Stimulated activated CD4-positive, alpha-beta T cell treated with anti-CD3 and anti-CD28 coated beads, TNF-alpha, amount 100 ng/mL, for 1 hour (primary cell): ENCODE measurements around the gene CSF2RB.

ENCODE experiments used
- DNase-seq, 3 donors: peaks; one replicate each; pipeline ENCODE4 v3.0.0-alpha.2; 2020; ENCODE audit warnings: low read depth in 3 of 3, low spot score in 1 of 3

CSF2RB gene

DNA sequence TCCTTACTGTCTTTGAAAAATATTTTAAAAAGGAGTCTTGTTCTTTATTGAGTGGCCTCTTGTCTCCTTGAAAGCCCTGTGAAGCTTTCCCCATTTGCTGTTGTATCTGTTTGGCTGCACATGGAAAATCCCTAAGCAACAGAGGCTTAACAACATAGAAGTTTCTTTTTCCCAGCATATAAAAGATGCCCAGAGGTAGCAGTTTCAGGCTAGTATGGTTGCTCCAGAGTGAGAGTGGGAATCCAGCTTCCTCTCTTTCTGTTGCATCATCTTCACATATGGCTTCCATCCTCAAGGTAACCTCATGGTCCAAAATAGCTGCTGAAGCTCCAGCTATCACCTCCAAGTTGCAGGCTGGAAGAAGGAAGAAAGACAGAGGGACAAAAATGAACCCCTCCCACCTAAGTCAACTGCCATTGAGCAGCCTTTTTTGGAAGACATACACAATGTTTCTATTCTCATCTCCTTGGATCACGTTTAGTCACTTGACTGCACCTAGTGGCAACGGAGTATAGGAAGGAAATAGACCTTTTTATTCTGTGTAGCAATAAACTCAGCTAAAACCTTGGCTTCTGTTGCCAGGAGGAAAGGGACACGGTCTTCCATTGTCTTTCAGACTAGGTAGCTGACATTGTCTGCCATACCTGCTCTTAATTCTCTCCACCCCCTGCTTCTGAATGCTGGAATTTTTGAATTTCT lies 5.3 kb downstream of the CSF2RB start:
- no peak for DNase-seq

DNA sequence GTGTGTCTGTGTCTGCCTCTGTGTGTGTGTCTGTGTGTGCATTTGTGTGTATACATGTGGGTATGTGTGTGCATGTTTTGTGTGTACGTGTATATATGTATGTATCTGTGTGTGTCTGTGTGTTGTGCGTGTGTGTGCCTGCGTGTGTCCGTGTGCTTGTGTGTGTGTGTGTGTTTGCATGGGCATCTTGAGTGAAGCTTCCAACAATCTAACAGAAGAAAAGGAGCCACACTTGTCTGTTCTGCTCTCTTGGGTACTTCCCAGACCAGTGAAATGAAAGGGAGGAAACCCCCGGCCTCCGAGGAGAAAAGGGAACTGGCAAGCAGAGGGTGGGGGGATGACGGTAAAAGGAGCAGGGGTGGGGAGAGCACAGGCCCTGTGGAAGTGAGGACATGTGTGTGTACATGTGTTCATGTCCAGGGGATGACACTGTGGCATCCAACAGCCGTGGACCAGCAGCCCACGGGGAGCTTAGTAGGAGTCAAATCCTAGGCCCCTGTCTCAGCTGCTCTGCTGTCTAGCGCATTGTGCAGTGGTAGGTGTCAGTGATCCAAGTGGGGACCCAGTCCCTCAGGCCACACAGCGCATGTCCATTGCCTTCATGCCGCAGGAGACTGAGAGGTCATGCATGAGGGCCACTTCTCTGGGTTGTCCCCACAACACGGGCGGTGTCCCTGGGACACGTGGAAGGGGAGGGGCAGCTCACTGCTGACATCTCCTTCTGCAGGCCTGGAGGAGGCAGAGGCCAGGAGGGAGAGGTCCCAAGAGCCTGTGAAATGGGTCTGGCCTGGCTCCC lies 8.1 kb downstream of the CSF2RB start:
- DNase-seq = no peak

DNA sequence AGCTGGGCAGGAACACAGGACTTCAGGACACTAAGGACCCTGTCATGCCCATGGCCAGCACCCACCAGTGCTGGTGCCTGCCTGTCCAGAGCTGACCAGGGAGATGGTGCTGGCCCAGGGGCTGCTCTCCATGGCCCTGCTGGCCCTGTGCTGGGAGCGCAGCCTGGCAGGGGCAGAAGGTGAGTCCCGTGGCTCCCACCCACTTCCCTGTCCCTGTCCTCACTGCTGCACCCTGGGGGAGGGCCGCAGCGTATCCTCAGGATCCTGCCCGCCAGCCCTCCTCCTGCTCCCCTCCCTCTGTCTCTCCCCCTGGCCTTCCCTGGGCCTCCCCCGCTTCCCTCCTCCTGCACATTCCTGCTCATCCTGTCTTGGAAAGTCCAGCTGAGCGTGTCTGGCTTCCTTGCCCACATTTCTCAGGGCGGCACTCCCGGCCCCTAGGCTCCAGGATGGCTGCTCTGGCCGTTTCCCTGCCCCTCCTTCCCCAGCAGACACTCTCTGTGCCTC lies 8.7 kb downstream of the CSF2RB start:
- DNase-seq = no peak

DNA sequence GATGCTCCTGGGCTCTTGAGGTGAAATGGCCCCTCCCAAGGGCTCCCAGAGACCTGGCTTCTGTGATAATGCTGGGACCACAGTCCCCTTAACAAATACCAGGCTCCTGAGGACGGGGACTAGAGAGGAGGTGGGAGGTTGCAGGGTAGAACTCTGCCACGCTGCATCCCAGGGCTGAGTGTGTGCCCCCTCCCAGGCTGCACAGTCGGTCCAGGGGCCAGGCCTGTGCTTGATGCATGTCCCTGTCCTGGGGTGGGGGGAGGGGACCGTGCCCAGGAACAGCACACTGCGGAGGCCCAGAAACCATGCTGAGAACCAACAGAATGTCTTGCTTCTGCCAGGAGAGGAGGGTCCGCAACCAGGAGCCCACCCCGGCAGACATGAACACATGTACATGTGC lies 9.3 kb downstream of the CSF2RB start:
- no peak for DNase-seq

DNA sequence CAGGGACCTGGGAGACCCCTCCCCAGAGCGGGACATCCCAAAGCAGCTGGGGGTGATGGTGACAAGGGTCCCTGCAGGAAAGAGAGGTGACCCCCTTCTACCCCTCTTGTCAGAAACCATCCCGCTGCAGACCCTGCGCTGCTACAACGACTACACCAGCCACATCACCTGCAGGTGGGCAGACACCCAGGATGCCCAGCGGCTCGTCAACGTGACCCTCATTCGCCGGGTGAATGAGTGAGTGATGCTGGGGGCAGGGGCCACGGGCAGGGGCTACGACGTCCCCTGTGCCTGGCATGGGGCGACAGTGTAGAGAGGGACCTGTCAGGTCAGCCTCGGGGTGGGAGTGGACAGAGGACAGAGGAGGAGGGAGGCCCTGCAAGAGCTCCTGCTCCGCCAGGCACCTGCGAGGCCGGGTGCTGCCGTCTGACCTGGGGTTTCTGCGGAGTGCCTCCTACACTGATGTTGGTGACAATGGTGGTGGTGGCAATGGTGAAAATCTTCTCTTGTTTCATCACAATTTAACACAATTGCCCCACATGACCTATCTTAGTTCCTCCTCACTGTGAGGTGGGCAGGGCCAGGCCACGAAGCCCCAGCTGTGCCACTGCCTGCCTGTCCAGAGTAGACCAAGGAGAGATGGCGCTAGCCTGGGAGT lies 9.8 kb downstream of the CSF2RB start:
- DNase-seq = no peak

DNA sequence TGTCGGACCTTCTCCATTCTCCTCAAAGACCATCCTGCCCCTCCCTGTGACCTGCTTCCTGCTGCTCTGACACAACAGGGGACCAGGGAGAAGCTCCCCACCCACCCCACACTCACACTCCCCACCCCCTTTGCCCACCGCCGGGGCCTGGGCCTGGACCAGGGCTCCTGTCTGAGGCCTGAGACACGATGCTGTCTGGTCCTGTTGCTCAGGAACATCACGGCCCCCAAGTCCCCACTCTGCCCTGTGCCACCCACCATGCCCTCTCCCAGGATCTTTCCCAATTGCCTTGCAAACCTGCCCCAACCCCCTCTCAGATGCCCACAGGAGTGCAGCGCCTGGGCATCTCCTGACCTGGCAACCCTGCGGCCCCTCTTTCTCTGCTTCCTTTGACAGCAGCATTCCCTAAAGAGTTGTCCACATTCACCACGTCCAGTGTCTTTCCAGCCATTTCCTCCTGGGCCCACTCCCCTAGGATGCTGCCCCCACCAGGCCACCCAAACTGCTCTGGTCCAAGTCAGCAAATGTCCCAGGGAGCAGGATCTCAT lies 10.8 kb downstream of the CSF2RB start:
- no peak for DNase-seq

DNA sequence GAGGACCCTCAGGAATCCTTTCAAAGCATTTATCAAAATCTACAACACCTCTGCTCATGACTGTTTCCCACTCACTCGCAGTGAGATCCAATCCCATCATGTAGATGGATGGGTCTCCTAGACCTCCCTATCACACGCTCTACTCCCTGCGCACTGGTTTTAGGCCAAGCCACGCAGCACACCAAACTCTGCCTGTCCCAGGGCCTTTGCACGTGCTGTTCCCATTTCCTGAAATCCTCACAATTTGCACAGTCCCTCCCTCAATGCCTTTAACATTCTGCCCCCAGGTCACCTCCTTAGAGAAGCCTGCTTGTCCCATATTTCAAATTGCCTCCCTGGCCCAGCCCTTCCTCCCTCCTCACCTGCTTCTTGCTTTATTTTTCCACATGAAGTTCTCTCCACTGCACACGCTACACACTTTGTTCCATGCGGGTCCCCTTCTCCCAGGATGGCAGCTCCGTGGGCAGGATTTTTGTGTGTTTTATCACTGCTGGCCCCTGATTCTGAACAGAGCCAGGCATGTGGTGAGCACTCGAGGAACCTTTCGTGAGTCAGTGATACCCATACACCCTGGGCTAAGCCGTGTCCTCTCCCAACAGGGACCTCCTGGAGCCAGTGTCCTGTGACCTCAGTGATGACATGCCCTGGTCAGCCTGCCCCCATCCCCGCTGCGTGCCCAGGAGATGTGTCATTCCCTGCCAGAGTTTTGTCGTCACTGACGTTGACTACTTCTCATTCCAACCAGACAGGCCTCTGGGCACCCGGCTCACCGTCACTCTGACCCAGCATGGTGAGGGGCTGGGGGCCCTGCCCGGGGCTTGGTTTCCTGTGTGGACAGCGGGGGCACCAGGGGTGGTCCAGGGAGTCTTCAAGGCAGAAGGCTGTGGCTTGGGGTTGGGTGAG lies 12.2 kb downstream of the CSF2RB start:
- no peak for DNase-seq

DNA sequence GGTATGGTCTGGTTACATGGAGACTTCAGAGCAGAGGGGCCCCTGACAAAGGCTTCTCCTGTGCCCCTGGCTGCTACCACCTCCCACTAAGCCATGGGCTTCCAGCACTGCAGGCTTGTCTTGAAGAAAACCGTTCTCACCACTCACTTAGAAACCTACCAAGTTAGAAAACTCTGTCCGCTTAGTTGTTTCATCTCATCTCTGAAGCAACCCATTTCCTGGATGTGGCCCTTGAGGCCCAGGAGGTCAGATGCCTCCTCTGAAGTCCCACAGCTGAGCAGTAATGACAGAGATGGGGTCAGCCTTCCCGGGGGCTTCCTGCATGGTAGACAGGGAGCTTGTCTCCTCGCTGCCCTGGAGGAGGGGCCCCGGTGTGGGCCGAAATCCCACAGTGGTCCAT lies 12.9 kb downstream of the CSF2RB start:
- DNase-seq = no peak

DNA sequence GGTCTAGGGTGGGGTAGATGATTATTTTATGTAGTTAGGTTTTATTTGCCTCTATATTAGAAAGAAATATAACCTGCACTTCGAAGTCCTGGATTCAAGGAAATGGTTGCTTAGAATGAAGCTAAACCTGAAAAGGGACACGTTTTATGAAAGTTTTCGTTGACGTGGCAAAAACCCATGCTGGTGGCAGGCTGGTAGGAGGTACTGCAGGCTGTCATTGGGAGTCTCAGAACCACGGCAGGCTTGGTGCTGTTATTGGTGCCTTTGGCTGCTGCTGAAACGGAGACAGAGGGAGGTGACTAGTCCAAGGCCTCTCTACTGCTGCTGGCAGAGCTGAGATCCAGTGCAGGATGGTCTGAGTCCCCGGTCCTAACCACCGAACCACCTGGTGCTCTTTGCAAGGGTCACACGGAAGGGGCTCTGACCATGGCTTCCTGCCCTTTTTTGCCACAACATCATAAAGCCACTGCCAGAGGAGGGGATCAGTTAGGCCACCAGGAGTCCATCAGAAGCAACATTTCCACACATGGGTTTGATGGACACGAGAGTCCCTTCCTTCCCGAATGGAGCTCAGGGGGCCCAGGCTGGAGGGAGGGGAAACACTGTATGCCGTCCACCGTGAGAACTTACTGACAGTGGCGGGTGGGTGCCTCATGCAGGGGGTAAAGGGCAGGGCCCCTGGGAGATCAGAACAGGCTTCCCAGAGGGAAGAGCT lies 13.4 kb downstream of the CSF2RB start:
- no peak for DNase-seq

DNA sequence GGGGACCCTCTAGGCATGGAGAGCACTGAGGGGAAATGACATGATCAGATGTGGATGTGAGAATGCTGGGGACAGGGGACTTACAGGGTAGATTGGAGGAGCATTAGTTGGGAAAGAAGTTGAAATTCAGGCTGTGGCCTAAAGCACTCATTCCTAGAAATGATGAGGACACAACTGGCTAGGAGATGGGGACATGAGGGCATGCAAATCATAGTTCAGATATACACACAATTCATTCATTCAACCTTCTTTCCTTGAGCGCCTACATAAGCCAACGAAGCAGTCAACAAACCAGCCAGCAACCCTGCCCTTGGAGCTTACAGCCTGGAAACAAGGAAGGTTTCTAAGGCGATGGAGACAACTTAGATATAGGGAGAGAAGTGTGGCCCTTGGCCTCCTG lies 14.2 kb downstream of the CSF2RB start:
- DNase-seq = no peak

DNA sequence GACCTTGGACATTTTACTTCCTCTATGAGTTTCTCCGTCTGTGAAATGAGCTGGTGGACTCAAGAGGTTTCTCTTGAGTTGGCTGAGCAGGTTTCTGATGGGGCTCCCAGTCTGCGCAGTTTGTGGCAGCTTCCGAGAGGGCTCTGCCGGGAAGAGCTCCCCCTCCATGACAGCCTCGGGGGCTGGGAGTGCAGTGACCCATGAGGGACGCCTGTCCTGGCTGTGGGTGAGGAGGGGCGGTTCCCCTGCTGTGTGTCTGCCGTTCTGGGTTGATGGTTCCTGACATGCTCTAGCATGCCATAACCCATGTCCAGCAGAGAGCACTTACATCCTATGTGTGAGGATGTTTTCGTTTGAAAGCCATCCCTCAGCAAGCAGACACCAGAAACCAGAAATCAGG lies 14.8 kb downstream of the CSF2RB start:
- no peak for DNase-seq

DNA sequence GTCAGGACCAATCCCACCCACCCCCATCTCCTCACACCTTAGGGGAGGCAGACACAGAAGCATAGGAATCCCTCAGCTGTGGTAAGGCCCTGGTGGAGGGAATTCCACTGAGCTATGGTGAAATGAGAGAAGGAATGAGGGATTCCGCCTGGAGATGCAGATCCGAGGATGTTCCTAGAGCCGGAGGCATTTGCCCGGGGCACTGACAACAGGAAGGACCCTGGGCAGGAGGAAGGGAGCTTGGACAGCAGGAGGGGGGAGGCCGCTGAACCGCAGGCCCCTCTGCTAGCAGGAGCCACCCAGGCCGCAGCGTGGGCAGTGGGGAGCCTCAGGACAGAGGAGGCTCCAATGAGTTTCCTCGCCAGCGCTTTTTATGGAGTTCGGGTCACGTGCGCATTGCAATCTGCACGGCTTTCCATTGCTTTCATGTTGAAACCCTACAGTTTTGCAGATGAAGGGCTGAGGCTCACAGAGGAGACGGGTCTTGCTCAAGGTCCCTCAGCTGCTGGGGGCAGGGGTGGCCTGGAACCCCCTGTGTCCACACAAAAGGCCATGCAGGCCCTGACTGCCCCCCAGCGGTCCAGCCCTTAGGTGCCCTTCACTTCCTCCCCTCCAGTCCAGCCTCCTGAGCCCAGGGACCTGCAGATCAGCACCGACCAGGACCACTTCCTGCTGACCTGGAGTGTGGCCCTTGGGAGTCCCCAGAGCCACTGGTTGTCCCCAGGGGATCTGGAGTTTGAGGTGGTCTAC lies 15.5 kb downstream of the CSF2RB start:
- no peak for DNase-seq

DNA sequence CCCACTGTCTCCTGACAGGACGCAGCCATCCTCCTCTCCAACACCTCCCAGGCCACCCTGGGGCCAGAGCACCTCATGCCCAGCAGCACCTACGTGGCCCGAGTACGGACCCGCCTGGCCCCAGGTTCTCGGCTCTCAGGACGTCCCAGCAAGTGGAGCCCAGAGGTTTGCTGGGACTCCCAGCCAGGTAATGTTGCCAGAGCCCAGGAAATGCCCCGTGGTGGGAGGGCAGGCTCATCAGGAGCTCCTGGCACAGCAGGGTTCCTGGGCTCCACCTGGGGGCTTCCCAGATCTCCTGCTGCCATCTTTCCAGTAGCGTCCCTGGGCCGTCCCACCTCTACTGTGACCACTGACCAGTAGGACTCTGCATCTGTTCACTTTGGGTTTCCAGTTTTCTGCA lies 16.2 kb downstream of the CSF2RB start:
- DNase-seq = no peak

DNA sequence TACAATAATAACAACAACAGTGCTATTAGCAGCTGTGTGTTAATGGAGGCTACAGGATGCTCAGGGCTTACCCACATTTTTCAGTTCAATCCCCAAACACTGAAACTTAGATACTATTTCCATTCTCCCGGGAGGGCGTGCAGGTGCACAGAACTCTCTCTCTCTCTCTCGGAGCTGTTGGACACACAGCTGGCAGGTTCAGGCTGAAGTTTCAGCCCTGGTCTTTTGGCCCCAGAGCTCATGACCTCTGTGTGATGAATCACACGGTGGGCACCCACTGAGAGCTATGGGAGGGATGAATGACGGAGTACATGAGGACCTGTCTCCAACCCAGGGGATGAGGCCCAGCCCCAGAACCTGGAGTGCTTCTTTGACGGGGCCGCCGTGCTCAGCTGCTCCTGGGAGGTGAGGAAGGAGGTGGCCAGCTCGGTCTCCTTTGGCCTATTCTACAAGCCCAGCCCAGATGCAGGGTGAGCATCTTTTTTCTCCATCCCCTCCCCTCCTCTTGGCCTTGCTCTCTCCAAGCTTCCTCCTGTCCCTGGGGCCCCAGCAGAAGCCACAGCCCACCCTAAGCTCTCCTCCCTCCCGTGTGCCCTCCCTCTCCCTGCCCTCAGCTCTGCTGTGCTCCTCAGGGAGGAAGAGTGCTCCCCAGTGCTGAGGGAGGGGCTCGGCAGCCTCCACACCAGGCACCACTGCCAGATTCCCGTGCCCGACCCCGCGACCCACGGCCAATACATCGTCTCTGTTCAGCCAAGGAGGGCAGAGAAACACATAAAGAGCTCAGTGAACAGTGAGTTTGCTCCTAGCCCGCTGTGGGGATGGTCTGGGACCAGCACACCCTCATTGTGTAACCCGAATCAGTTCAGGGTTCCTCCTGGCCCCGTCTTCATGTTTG lies 16.9 kb downstream of the CSF2RB start:
- no peak for DNase-seq

DNA sequence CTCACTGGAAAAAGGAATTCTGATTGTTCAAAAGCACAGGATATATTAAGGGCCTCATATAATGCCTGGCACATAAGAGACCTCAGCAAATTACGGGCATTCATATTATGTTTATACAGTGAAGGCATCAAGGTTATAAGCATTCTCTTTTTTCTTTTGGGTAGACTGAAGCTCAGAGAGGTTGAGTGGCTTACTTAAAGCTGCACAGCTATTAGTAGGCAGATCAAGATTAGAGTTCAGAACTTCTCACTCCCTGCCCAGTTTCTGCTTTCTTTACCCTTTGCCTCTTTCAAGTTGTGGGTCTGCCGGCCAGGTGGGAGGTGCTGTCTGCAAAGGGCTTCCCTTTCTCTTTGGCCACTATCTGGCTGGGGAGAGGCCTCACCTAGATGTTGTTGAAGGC lies 18.0 kb downstream of the CSF2RB start:
- no peak for DNase-seq

DNA sequence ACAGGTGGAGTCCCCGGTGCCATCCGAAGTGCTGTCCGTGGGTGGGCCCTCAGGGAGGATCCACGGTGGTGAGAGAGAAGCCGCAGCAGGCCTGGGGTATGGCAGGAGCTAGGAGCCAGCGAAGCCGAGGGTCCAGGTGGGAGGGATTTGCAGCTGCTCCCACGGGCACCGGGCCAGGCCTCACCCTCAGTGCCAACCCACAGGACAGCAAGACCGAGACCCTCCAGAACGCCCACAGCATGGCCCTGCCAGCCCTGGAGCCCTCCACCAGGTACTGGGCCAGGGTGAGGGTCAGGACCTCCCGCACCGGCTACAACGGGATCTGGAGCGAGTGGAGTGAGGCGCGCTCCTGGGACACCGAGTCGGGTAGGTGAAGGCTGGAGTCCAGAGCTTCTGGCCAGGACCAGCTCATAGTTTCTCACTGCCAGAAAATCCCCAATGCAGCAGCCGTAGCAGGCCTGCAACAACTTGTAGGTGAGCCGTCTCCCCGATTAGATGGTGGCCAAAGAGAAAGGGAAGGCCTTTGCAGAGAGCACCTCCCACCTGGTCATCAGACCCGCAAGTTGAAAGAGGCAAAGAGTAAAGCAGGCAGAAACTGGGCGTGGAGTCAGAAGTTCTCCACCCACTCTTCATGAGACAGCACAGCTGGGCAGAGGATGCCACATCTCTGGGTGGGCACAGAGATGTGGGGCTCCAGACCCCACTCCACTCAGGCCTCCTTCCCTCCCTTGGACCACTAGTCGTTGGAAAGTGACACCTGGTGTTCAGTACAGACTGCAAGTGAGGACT lies 20.4 kb downstream of the CSF2RB start:
- DNase-seq = no peak

DNA sequence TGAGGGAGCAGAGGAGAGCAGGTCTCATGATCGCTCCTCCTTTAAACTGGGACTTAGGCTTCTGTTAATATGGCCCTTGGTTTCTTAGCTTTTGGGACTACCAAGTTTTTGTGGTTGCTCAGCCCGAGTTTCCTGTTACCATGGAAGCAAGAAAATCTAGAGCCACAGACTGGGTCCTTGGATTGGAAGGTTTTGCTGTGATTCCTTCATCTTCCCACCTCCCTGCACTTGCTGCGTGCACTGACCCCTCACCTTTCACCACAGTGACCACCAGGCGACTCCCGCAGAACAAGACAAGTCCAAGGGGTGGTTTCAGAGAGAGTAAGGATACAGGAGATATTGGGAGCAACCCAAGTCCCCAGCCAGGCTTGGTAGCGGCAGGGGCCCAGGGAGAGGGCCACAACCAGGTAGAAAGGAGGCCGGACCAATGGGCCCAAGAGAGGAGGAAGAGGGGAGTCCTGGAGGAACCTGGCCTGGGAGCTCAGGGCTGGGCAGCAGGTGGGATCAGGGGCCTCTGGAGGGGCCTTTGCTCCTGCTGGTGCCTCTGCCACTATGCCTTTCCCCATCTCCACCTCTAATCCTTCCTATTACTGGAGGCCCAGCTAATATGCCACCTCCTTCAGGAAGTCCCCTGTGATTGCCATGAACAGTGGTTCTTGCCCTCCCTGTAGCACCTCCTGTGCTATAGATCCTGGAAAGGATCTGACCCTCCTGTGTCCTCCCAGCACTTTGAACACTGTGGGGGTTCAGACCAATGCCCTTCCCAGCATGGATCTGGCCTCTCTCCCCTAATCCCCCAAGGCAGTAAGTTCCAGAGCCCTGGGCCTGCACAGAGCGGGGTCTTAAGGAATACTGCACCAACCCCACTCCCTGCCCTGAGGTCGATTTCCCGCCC lies 21.2 kb downstream of the CSF2RB start:
- DNase-seq = no peak
